GM12878 (cell line): Measurements from ENCODE around the gene LYPD6. TPM values are rescaled to one million over a fixed set of nuclear protein-coding genes. Genes with fewer than 3 reads are reported as not detected.
"Not testable (repeated sequence)": the region's sequence is repeated elsewhere in the genome, so short reads cannot be mapped to it uniquely, and the experiment has no call there.

Source experiments
- ATAC-seq: fragments of 200-7000 bp; cut with Tn5 transposase; 3 replicates; pipeline ENCODE4 v1.9.1; 2020; ENCODE audit warnings: mild to moderate bottlenecking, moderate library complexity
- BruUV-seq: library from RNA; stranded (reverse); fragments of 400-500 nt; replicated peaks from 2 replicates; lab custom pipeline; 2021; lab: Mats Ljungman, UMichigan
- CTCF ChIA-PET: fragments of 300-600 bp; sonication (Branson Sonifier 250); formaldehyde crosslinking; extraction: SDS; loops from one replicate; lab custom pipeline; 2021; ENCODE audit warnings: inconsistent platforms; lab: Yijun Ruan, JAX
- POLR2A ChIA-PET: fragments of 350-600 bp; formaldehyde crosslinking; extraction: SDS; loops from one replicate; lab custom pipeline; 2021; ENCODE audit warnings: inconsistent platforms; lab: Charles Lee
- RAD21 ChIA-PET: fragments of 300-600 bp; sonication (Branson Sonifier 250); formaldehyde crosslinking; loops from one replicate; lab custom pipeline; 2023; ENCODE audit warnings: antibody characterized with exemption; ENCODE audit not compliant: unreplicated experiment; lab: Charles Lee
- SMC1A ChIA-PET: fragments of 300-600 bp; sonication (Branson Sonifier 250); formaldehyde crosslinking; loops from one replicate; lab custom pipeline; 2023; ENCODE audit not compliant: unreplicated experiment, uncharacterized antibody; lab: Charles Lee
- DNase-seq: peaks from one replicate; pipeline ENCODE4 v3.0.0-alpha.2; 2011; ENCODE audit warnings: low read depth, low spot score
- FAIRE-seq: peaks from 3 replicates; lab custom pipeline; 2011; peaks lifted over from hg19 to GRCh38; lab: Jason Lieb, UNC
- H2AFZ ChIP-seq: 2 replicates; pipeline ENCODE4 v1.6.0; 2011; ENCODE audit warnings: low read depth, low read length, control low read depth; ENCODE audit not compliant: control insufficient read depth
- H3K27ac ChIP-seq: 2 replicates; pipeline ENCODE4 v1.5.1; 2011; ENCODE audit warnings: control low read depth; ENCODE audit not compliant: control insufficient read depth, insufficient read depth
- H3K27me3 ChIP-seq, 2 experiments: replicated peaks in 1 of 2; 2 replicates each; pipeline versions ENCODE4 v1.6.0 to v1.6.1; 2011; ENCODE audit warnings: low read length in 1 of 2; ENCODE audit not compliant: control insufficient read depth in 2 of 2, insufficient read depth in 2 of 2
- H3K36me3 ChIP-seq, 2 experiments: 2 replicates each; pipeline ENCODE4 v1.5.1; 2011; ENCODE audit warnings: low read length in 1 of 2; ENCODE audit not compliant: control insufficient read depth in 2 of 2, insufficient read depth in 2 of 2
- H3K4me1 ChIP-seq: 2 replicates; pipeline ENCODE4 v1.6.1; 2011; ENCODE audit warnings: mild to moderate bottlenecking, low read length, moderate library complexity, mixed read lengths; ENCODE audit not compliant: control insufficient read depth, insufficient read depth
- H3K4me2 ChIP-seq: 2 replicates; pipeline ENCODE4 v1.6.0; 2011; ENCODE audit warnings: control low read depth; ENCODE audit not compliant: control insufficient read depth, insufficient read depth
- H3K4me3 ChIP-seq: fragments of 200-600 bp; sonication (generic); 2 replicates; pipeline ENCODE4 v1.5.1; 2016
- H3K79me2 ChIP-seq: 2 replicates; pipeline ENCODE4 v1.6.0; 2011; ENCODE audit warnings: low read length; ENCODE audit not compliant: control insufficient read depth, insufficient read depth
- H3K9ac ChIP-seq: 2 replicates; pipeline ENCODE4 v1.8.0; 2011; ENCODE audit warnings: low read length, control low read depth, mixed read lengths; ENCODE audit not compliant: control insufficient read depth, insufficient read depth
- H3K9me3 ChIP-seq: replicated peaks from 3 replicates; pipeline ENCODE4 v1.5.1; 2011; ENCODE audit warnings: mild to moderate bottlenecking, low read length; ENCODE audit not compliant: control insufficient read depth, insufficient read depth
- H4K20me1 ChIP-seq: 2 replicates; pipeline ENCODE4 v1.6.0; 2011; ENCODE audit not compliant: control insufficient read depth, insufficient read depth
- DPF2 ChIP-seq: fragments of 450-650 bp; IDR thresholded peaks from 2 replicates; pipeline ENCODE4 v1.6.1; 2017; ENCODE audit warnings: mild to moderate bottlenecking
- TARDBP ChIP-seq: IDR thresholded peaks from 2 replicates; pipeline ENCODE4 v1.6.1; 2016; ENCODE audit warnings: borderline replicate concordance
- ZNF592 ChIP-seq: fragments of 450-650 bp; IDR thresholded peaks from 2 replicates; pipeline ENCODE4 v1.6.1; 2017; ENCODE audit warnings: mild to moderate bottlenecking, moderate library complexity
- WGBS: methylation state at CpG from one replicate; pipeline ENCODE4 v1.1.6; 2016; ENCODE audit warnings: low lambda C conversion rate; ENCODE audit not compliant: insufficient replicate concordance, insufficient coverage; ENCODE audit errors: missing lambda C conversion rate; 5-methylcytosine and 5-hydroxymethylcytosine counted together
- in situ Hi-C: fragments of 300-500 bp; cut with MboI; formaldehyde crosslinking; loops from 9 replicates; pipeline ENCODE4 v1.14.3; 2018; ENCODE audit warnings: mixed read lengths
- intact Hi-C: fragments of 100-400 bp; cut with micrococcal nuclease; formaldehyde crosslinking; loops from one replicate; pipeline ENCODE4 v1.14.2; 2022; ENCODE audit not compliant: unreplicated experiment
- polyA plus RNA-seq, 11 experiments: library from polyadenylated mRNA; depleted of rRNA in 4 of 11; unstranded in 6 of 11; stranded (reverse) in 5 of 11; fragments of >200 nt; fragmentation: Nextera tagmentation in 4 of 11; fragmentation: Illumina TruSeq in 1 of 11; extraction: Ambion mirVana in 4 of 11; extraction: Trizol in 1 of 11; gene quantifications; 1 replicate in 1 of 11; 2 replicates in 10 of 11; pipeline versions ENCODE4 v1.2.1 to v1.2.3, GENCODE V29; 2011 to 2016; ENCODE audit warnings: inconsistent platforms in 2 of 11, missing spikeins in 2 of 11, low read depth in 1 of 11
- total RNA-seq, 4 experiments: library from RNA; depleted of rRNA in 3 of 4; stranded (reverse); fragments of >200 nt in 3 of 4; fragmentation: Illumina TruSeq in 1 of 4; extraction: Trizol in 1 of 4; gene quantifications; 2 replicates each; pipeline versions ENCODE4 v1.2.1 to v1.2.3, GENCODE V29; 2013 to 2021

Gene LYPD6
- total and polyA plus RNA-seq, 10 of the 15 experiments (the other 5 are each of a cell fraction or from before 2014, with no cell fraction given): not detected

- SMC1A ChIA-PET, H3K27ac ChIP-seq, H3K9me3 ChIP-seq, DNase-seq, H3K27me3 ChIP-seq, BruUV-seq, POLR2A ChIA-PET, H3K9ac ChIP-seq, FAIRE-seq, intact Hi-C loops, H3K4me1 ChIP-seq, ATAC-seq, H3K4me3 ChIP-seq, H3K79me2 ChIP-seq, H3K4me2 ChIP-seq, H4K20me1 ChIP-seq, H2AFZ ChIP-seq, in situ Hi-C loops, RAD21 ChIA-PET, CTCF ChIA-PET, H3K36me3 ChIP-seq: not testable (repeated sequence)
- WGBS: 70% methylated on average over 2 of the region's 3 CpGs
These were observed 11.8 kb upstream of the LYPD6 start for GRCh38 chr2:149318566-149318965.

- no peaks in the 10 kb centered on the region for H3K27me3 ChIP-seq
- no peaks in the 10 kb centered on the region for H3K4me1 ChIP-seq
- no peaks in the 10 kb centered on the region for H3K9me3 ChIP-seq
- ATAC-seq (no peak), DNase-seq (no peak), FAIRE-seq (no peak)
- SMC1A ChIA-PET: no interaction called here
- CTCF ChIA-PET: no interaction called here
- no peaks in the 10 kb centered on the region for H3K79me2 ChIP-seq
- no peak overlapping the region for H3K4me3 ChIP-seq
- no peak overlapping the region for H3K4me2 ChIP-seq
- WGBS: 51% methylated on average over 24 of the region's 36 CpGs
- H3K9ac ChIP-seq: no peak overlapping the region
- H3K27ac ChIP-seq: no peak overlapping the region
- in situ Hi-C loops (no loop called here), intact Hi-C loops (no loop called here)
- H2AFZ ChIP-seq: no peak overlapping the region
- TF ChIP-seq DPF2 (no peak), ZNF592 (no peak), TARDBP (no peak)
- no TSS peak for BruUV-seq
- RAD21 ChIA-PET: no interaction called here
- no peaks in the 10 kb centered on the region for H3K36me3 ChIP-seq
- H4K20me1 ChIP-seq: no peaks in the 10 kb centered on the region
- POLR2A ChIA-PET: no interaction called here
These were observed 10.0 kb upstream of the LYPD6 start for GRCh38 chr2:149320362-149320761.
